MM.1S (cell line): ENCODE measurements around the gene PRKG1.

Experiments
- DNase-seq: peaks from one replicate; pipeline ENCODE4 v3.0.0-alpha.2; 2015
- H2AFZ ChIP-seq: fragments of 300-600 bp; sonication (generic); 2 replicates; pipeline ENCODE4 v1.6.0; 2016; ENCODE audit warnings: antibody characterized with exemption, low read length
- H3F3A ChIP-seq: fragments of 300-600 bp; sonication (generic); 2 replicates; pipeline ENCODE4 v1.6.1; 2016; ENCODE audit warnings: mild to moderate bottlenecking, antibody characterized with exemption, low read length, moderate library complexity, mixed read lengths; ENCODE audit not compliant: insufficient read depth
- H3K27ac ChIP-seq: fragments of 300-600 bp; sonication (generic); 2 replicates; pipeline ENCODE4 v1.5.1; 2016; ENCODE audit warnings: mild to moderate bottlenecking, low read length
- H3K27me3 ChIP-seq: fragments of 300-600 bp; sonication (generic); replicated peaks from 2 replicates; pipeline ENCODE4 v1.6.0; 2016; ENCODE audit warnings: low read length; ENCODE audit not compliant: insufficient read depth
- H3K36me3 ChIP-seq: fragments of 300-600 bp; sonication (generic); replicated peaks from 2 replicates; pipeline ENCODE4 v1.6.1; 2016; ENCODE audit warnings: mild to moderate bottlenecking, low read length, mixed read lengths; ENCODE audit not compliant: insufficient read depth
- H3K4me1 ChIP-seq: fragments of 300-600 bp; sonication (generic); 2 replicates; pipeline ENCODE4 v1.6.1; 2016; ENCODE audit warnings: low read length, mixed read lengths
- H3K4me2 ChIP-seq: fragments of 300-600 bp; sonication (generic); 2 replicates; pipeline ENCODE4 v1.6.0; 2016; ENCODE audit warnings: low read depth, low read length
- H3K4me3 ChIP-seq: fragments of 300-600 bp; sonication (generic); 2 replicates; pipeline ENCODE4 v1.5.1; 2016; ENCODE audit warnings: low read length, mixed read lengths
- H3K79me2 ChIP-seq: fragments of 300-600 bp; sonication (generic); 2 replicates; pipeline ENCODE4 v1.6.1; 2016; ENCODE audit warnings: mixed run types, low read length, mixed read lengths
- H3K9ac ChIP-seq: fragments of 300-600 bp; sonication (generic); 2 replicates; pipeline ENCODE4 v1.6.1; 2016; ENCODE audit warnings: low read length, mixed read lengths
- H3K9me2 ChIP-seq: fragments of 300-600 bp; sonication (generic); replicated peaks from 2 replicates; pipeline ENCODE4 v1.6.1; 2016; ENCODE audit warnings: mild to moderate bottlenecking, low read length, mixed read lengths; ENCODE audit not compliant: insufficient read depth
- H3K9me3 ChIP-seq: fragments of 300-600 bp; sonication (generic); replicated peaks from 2 replicates; pipeline ENCODE4 v1.6.1; 2016; ENCODE audit warnings: mild to moderate bottlenecking, low read length, mixed read lengths; ENCODE audit not compliant: insufficient read depth
- H4K20me1 ChIP-seq: fragments of 300-600 bp; sonication (generic); 2 replicates; pipeline ENCODE4 v1.6.1; 2016; ENCODE audit warnings: mild to moderate bottlenecking, low read length, moderate library complexity, mixed read lengths; ENCODE audit not compliant: insufficient read depth
- EZH2 ChIP-seq: fragments of 300-600 bp; sonication (generic); optimal IDR thresholded peaks from 2 replicates; pipeline ENCODE3; 2017; ENCODE audit warnings: low read depth, mild to moderate bottlenecking, antibody characterized with exemption, low read length, mixed read lengths
- EZH2phosphoT487 ChIP-seq: fragments of 300-600 bp; sonication (generic); IDR thresholded peaks from 2 replicates; pipeline ENCODE4 v1.6.1; 2018; ENCODE audit warnings: antibody characterized with exemption, low read length
- TF ChIP-seq, protein P1 (sequence below): fragments of 300-600 bp; sonication (generic); IDR thresholded peaks from 2 replicates; pipeline ENCODE4 v1.5.1; 2016; ENCODE audit warnings: antibody characterized with exemption, low read length, mixed read lengths

PRKG1 gene

DNA sequence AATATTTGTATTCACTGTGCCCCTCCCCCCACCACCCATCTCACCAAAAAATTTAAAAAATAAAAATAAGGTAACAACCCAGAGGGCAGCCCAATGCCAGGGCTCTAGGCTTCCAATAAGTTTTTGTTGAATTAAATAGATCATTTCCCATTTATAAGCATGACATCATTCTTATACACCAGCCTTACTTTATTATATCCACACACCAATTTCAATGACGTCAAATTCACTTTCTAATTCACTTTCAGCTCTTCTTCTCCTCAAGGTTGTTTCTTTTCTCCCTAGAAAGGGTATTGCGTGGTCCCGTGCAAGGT, 1238.6 kb downstream of the PRKG1 start:
- Histone ChIP-seq H3K27me3 (peaks cover 5% of the 10 kb centered on the region; the same call in 1 of the 2 replicates), H2AFZ (peak overlapping the region; percentile 96), H3K4me3 (peak overlapping the region; percentile 79), H3K4me1 (peaks cover 3% of the 10 kb centered on the region; the same call in 1 of the 2 replicates), H3K79me2 (no peaks in the 10 kb centered on the region), H3K9me2 (no peaks in the 10 kb centered on the region), H3K4me2 (peak overlapping the region; percentile 96), H4K20me1 (no peaks in the 10 kb centered on the region), H3F3A (peaks cover 5% of the 10 kb centered on the region), H3K9ac (peak overlapping the region; percentile 45; the same call in 1 of the 2 replicates), H3K9me3 (no peaks in the 10 kb centered on the region), H3K27ac (peak overlapping the region; percentile 58; the same call in 1 of the 2 replicates), H3K36me3 (no peaks in the 10 kb centered on the region)
- peak; percentile 27 for DNase-seq
- no peak for TF ChIP-seq EZH2

DNA sequence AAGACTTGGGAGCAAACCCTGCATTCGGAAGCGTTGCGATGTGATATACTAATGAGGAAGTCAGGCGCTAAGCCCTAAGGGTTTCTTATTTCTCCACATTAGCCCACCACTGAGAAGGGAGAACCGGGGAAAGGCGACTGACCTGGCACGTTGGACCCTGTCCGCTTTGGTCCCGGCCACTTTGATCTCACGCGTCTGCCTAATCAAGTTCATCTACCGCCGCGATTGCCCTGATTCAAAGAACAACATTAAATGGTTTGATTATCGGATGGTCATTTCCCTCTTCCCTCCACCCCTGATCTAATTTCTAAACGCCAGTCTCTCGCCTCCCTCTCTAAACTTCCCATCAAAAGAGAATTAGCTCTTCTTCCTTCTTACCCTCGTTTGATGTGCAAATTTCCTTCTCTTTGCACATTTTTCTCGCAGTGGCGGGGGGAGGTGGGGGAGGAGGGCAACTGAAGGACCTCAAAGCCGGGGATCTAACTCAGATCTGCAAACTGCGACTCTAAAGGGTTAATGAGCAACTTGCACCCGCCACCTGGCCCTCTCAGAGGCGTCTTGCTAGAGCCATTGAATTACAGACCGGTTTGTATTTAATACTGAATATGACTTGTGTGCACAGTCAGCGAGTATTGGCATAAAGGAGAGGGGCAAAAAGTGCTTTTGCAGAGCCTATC, 1239.1 kb downstream of the PRKG1 start:
- H3K4me2 ChIP-seq, result peak overlapping the region; percentile 96
- peaks cover 5% of the 10 kb centered on the region; the same call in 1 of the 2 replicates for H3K27me3 ChIP-seq
- peak overlapping the region; percentile 45; the same call in 1 of the 2 replicates for H3K9ac ChIP-seq
- no peaks in the 10 kb centered on the region for H3K9me2 ChIP-seq
- H4K20me1 ChIP-seq, result no peaks in the 10 kb centered on the region
- H3K79me2 ChIP-seq, result no peaks in the 10 kb centered on the region
- H3K4me3 ChIP-seq, result peak overlapping the region; percentile 79
- DNase-seq, result peak; percentile 69
- H3K36me3 ChIP-seq, result no peaks in the 10 kb centered on the region
- H3F3A ChIP-seq, result peaks cover 5% of the 10 kb centered on the region
- H3K27ac ChIP-seq, result peak overlapping the region; percentile 58; the same call in 1 of the 2 replicates
- H2AFZ ChIP-seq, result peak overlapping the region; percentile 96
- peaks cover 3% of the 10 kb centered on the region; the same call in 1 of the 2 replicates for H3K4me1 ChIP-seq
- TF ChIP-seq, protein P1, sequence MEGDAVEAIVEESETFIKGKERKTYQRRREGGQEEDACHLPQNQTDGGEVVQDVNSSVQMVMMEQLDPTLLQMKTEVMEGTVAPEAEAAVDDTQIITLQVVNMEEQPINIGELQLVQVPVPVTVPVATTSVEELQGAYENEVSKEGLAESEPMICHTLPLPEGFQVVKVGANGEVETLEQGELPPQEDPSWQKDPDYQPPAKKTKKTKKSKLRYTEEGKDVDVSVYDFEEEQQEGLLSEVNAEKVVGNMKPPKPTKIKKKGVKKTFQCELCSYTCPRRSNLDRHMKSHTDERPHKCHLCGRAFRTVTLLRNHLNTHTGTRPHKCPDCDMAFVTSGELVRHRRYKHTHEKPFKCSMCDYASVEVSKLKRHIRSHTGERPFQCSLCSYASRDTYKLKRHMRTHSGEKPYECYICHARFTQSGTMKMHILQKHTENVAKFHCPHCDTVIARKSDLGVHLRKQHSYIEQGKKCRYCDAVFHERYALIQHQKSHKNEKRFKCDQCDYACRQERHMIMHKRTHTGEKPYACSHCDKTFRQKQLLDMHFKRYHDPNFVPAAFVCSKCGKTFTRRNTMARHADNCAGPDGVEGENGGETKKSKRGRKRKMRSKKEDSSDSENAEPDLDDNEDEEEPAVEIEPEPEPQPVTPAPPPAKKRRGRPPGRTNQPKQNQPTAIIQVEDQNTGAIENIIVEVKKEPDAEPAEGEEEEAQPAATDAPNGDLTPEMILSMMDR, result no peak
- TF ChIP-seq EZH2 (no peak), EZH2phosphoT487 (no peak)
- no peaks in the 10 kb centered on the region for H3K9me3 ChIP-seq

- peak; percentile 85 for DNase-seq
- TF ChIP-seq EZH2phosphoT487, result no peak
- TF ChIP-seq, protein P1, result peak; percentile 95
- peaks cover 5% of the 10 kb centered on the region for H3F3A ChIP-seq
- H3K9me3 ChIP-seq, result no peaks in the 10 kb centered on the region
- peak within 1 kb of the TSS; percentile 96 for H2AFZ ChIP-seq
- no peaks in the 10 kb centered on the region for H3K9me2 ChIP-seq
- no peaks in the 10 kb centered on the region for H3K79me2 ChIP-seq
- peaks cover 5% of the 10 kb centered on the region; the same call in 1 of the 2 replicates for H3K27me3 ChIP-seq
- H3K9ac ChIP-seq, result peak within 1 kb of the TSS; percentile 49
- peak within 1 kb of the TSS; percentile 96 for H3K4me2 ChIP-seq
- peak within 1 kb of the TSS; percentile 58; the same call in 1 of the 2 replicates for H3K27ac ChIP-seq
- H4K20me1 ChIP-seq, result no peaks in the 10 kb centered on the region
- H3K4me1 ChIP-seq, result peaks cover 3% of the 10 kb centered on the region; the same call in 1 of the 2 replicates
- H3K36me3 ChIP-seq, result no peaks in the 10 kb centered on the region
- H3K4me3 ChIP-seq, result peak within 1 kb of the TSS; percentile 79
Measured at GRCh38 chr10:52313933-52314821, 1239.9 kb downstream of the PRKG1 start, which contains the start of gene DKK1. Gene DKK1 (plus strand): TSS chr10:52314281. CDS start chr10:52314435, 154 bp downstream.
